C1 segment of cervical spinal cord (tissue), 14 donors: Measurements from ENCODE around the gene FOXO1.

Experiments
- DNase-seq, 14 donors: peaks; one replicate each; lab custom pipeline; 2025; lab: John Stamatoyannopoulos, UW

FOXO1 gene

DNA sequence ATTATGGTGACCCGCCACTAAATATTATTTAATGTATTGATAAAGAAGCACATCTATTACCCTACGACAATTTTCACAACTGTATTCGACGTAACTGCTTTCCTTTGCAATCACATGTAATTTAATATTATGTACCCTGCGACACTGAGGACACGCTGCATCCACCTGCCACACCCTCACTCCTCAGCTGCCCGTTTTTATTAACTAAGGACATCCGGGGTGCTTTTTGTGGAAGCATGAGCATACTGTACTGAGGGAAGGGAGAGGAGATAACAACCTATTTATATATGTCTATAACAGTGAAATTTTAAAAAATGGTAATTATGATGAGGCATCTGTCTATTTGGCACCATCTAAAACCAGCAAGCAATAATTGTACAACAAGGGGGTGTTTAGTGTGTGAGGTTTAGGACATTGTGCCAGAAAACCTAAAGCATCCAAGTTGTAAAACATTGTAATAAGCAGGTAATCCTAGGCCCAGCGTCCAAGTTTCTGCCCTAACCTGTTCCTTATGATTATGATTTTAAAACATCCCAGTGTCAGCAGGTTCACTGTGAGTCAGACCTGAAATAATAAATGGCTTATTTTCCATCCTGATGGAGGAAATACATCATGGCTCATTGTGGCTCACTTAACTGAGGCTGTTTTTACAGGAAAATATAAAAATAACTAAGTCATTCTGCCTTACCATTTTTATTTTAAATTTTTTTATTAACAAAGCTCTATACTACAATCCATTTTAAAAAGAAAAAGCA lies 56.3 kb downstream of the FOXO1 start:
- DNase-seq, result no peak

DNA sequence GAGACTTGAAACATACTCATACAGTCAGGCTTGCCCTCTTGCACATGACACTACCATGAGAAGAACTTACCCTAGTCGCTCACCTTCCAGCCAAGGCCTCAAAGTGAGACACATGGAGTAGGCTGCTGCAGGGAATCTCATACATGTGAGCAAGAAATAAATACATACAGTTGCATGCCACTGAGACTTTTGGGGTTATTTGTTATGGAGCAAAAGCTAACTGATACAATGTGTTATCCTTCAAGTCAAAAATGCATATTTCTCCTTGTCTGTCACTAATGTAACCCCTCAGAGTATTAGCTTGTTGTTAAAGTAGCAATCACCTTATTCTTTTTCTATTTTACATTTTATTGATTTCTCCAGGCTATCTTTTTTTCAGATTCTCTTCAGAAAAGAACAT lies 58.1 kb downstream of the FOXO1 start:
- DNase-seq, result no peak

DNA sequence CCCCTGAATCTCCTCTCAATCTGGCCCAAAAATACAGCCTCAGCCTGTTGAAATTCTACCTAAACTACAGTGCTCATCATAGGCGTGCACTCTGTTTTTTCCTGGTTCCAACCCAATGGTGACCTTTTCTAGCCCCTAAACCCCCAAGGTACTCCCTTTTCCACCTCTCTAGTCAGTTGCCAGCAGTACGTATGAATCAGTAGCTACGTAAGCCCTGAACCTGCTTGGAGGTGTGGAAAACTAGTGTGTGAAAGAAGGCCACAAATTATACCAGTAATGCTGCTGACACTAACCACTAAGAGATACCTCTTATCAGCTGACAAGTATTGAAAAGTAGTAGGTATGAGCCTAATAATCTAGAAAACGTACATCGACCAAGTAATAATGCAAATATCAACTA lies 60.9 kb downstream of the FOXO1 start:
- no peak for DNase-seq

DNA sequence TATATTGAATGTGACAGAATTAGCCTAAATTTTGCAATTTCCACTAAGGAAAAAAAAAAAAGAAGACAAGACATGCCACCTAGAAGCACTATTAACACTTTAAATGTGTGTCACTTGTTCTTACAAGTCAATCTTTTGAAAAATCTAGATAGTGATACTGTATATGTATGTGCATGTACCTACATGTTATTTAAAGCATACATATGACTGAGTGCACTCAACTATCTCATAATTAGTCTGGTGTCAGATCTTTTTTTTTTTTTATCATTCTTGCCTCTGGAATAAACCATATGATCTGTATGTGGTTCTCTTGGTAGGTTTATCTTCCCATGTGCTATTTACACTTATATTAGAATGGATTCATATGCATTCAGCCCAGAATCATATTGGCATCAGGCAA lies 62.3 kb downstream of the FOXO1 start:
- no peak for DNase-seq

DNA sequence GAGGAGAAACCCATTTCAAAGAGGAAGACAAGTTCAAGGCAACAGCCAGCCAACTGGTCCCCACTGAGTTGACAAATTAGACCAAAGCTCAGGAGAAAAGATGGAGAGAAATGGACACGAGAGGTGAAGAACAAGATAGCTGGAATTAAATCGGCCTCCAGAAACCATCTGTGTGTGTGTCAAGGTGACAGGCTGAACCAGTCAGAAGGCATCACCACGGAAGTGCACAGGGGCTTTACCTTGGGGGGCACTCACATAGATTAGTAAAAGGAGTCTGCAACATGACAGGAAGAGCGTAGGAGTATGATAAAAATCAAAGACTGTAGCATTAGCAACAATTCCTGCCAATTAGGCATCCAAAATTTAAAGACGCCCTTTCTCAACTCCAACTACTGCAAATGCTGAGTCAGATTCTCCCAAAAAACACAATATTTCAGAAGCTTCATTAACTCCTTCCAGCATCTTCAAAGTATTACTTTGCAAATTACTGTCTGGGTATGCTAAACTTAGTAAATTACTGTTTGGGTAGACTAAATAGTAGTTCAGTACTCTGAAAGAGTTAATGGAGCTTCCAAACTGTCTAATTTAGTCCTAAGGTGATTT lies 66.2 kb downstream of the FOXO1 start:
- no peak for DNase-seq

DNA sequence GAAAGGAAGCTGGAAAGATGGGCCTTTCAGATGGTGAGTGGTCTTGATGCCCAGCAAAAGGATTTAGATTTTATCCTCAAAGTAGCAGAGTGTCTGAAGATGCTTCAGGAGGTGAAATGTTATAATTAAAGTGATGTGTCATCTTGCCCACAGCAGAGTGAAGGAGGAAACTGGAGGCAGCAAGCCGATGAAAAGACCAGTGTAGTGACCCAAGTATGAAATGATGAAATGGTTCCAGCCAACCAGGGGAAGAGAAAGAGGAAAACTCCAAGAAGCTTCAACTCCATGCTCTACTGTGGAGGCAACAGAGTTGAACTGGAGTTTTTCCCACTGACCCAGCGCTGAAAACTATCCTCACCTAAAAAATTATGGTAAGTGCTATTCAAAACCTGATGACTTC lies 66.7 kb downstream of the FOXO1 start:
- DNase-seq, result no peak

DNA sequence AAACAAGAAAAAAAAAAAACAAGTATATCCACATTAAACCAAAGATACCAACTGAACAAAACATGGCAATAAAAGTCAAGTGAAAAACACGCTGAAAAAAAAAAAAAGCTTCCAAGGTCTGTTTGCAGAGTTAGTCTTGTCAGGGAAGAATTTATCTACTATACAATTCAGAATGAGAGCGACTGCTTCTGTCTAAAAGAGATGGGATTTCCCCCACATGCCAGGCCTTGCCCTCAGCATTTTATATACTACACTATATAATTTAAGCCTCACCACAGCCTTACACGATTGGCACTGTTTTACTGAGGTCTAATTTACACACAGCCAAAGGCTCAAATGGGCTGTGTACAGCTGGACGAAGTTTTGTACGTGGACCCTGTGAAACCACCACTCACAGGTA lies 67.3 kb downstream of the FOXO1 start:
- DNase-seq, result no peak

DNA sequence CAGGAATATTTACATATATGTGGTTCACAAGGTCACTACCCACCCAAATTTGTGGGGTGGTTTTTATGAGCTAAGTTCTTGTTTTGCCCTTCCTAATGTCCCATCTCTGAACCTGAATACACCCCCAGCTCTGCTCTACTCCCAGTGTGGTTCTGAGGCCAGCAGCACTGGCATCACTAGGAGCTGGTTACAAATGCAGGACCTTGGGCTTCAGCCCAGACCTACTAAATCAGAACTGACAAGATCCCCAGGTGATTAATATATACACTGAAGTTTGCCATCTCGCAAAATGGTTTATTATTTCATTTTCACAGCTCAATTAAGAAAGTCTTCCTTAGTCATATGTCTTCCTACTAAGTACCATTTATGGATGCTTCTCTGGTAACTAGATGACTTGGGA lies 67.9 kb downstream of the FOXO1 start:
- peak in 2 of 14 donors; percentile 11 to 15 for DNase-seq

DNA sequence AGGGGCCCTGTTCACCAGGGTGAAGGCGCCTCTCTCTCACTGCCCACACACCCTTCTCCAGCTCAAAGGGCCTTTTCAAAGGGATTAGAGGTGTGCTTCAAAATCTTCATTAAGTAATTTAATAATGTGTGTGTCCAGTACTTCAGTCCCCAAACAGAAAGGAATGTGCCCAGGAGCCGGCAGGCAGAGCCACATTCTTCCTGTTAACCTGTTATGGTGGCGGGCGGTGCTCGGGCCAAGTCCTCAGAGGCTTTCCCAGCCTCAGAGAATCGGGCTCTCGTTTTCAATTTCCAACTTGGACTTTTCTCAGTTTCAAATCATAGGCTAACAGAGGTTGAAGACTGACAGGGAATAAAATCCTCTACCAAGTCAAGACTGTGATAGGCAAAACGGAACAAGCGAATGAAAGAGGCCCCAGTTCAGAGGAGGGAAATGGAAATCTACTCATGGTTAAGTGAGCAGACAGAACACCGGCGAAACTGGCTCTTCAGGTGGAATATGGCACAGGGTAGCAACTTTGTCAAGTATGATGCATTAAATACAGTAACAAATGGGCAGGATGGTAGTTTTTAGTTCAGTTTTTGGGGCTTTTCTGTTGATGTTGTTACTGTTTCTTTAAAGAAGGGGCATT lies 68.6 kb downstream of the FOXO1 start:
- DNase-seq, result no peak

DNA sequence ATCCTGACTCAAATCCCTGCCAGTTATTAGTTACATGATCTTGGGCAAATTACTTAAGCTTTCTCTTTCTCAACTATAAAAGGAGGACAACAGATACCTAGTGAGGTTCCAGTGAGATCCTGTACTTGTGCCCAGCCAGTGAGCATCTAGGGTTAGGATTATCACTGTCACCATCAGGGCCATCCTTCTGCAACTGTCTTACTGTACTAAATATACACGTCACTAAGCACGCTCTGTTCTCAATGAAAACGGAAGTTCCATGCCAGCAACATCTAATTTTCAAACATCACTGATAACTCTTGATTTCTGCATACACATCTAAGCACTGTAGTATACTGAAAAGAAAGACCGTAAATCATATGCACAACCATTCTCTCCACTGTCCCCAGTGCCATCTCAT lies 70.0 kb downstream of the FOXO1 start:
- no peak for DNase-seq

DNA sequence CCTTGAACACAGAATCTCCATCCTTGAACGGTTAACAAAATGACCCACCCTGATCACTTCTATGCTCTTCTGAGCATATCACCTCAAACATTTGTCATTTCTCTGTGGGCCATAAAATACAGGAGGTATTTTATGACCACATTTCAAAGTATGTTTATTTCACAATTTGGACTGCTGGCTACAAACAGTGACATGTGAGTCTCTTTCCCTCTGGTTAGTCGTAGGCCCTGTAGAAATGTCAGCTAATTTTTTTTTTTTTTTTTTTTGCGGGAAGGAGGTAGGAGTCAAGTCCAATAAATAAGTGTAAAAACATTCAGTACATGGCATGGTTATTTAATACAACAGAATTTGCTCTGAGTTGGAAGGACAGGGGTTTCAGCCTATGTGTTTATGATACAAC lies 70.7 kb downstream of the FOXO1 start:
- no peak for DNase-seq

DNA sequence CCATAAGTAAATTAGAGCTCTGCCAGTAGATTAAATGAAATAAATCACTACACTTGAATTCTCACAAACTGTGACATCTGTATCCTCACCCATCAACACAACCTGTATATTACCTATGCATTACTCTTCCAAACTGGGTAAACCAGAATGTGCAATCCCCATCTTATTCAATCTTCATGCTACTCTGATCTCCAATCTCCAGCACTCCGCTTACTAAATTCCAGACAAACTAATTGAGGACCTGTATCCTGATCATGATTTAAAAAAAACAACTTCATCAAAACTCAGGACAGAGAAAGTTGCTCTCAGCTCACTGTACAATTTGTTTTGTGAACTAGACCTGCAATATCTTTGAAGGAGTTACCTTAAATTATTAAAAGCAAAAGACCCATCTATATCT lies 74.4 kb downstream of the FOXO1 start:
- DNase-seq, result no peak

DNA sequence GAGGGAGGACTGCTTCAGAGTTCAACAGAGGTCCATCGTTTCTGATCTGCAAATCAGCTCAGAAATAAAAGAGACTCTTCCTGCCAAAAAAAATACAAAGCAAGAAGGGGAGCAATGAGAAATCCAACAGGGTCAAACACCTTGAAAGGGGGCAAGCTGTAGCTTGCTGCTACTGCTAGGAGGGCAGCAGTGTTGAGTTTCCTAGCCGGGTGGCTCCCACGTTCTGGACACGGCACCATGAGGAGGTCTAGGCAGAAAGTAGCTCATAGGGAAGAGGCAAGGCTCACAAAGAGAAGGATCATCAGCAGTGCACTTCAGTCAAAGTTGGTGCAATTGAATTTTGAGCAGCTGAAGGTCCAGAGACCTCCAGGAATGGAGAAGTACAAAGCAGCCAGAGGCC lies 75.3 kb downstream of the FOXO1 start:
- DNase-seq, result no peak

DNA sequence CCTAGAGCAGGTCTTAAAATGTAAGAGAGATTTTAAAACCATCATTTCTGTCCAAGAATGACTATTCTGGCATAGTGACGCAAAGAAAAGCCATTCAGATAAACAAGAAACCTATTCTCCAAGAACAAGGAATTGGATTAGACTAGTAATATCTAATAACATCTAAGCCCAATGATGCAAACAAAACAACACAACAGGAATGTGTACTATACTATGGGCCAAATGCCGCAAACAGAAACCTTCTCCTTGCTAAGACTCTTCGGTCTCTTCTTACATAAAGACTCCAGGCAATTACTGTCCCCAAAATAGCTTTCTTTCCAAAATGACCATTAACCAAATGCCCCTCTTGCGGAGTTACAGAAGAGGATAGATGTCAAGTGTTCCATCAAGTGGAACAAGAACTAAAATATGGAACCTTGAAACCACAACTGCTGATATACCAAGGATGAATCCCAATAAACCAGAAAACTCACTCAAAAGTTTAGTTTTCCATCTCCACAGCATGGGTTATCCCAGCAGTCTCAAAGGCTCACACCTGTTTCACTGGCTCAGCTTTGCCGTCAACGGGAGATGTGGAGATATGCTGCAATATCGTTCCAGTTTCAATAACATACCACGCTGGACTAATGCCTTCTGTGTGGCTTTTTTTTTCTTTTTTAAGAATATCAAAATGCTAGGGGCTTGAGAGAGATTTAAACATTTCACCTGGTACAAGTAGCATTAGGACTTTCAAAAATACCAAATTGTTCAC lies 76.2 kb downstream of the FOXO1 start:
- no peak for DNase-seq

DNA sequence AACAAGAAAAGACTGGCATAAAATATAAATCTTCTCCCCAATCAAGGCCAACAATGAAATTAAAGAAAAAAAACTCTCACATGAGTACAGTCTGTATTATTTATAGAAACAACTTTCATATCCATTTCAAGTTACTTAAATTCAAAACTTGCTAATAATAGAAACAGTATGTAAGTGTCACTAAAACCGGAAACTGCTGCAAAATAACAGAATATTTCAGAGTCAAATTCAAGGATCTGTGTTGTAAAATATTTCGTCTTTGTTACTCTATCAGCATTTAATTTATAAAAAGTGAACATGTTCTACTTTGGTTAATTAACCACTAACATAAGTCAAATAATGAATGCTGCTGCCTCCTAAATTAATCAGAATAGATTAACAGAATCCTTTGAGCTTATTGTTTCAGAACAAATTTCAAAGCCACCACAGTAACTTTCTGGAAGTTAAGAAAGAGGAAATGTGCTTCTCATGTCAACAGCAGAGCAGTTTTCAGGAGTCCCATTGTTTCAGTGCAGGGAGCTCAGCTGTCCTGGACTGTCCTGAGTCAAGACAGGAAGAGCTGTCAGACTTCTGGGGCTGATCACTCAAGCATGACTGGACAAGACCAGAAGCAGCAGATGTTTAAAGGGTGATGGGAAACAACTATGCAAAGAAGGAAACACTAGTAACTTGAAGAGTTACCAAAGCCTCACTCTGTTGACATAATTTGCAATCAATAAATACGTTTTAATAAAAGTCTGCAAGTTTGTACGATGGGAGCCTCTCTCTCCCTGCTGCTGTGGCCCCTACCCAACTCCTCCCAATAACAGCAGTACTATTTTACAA lies 76.9 kb downstream of the FOXO1 start:
- DNase-seq, result peak in 8 of 14 donors; percentile 13 to 54 (median 29)

DNA sequence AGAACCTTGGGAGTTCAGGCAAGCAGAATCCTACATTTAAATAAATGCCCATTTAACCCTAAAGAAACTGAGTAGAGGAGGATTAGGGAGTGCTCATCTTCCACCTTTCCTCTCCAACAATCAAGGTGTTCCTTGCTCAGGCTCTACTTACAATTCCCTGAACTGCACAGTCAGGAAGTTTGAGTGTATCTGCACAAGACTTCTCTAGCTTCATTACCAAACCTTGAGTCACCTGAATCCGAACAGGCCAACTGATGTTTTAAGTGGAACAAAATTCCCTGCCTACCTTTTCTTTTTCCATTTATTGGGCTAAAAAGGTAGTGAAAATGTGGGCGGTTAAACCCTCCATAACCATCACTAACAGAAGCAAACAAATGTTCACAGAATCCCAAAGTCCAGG lies 78.3 kb downstream of the FOXO1 start:
- DNase-seq, result no peak

DNA sequence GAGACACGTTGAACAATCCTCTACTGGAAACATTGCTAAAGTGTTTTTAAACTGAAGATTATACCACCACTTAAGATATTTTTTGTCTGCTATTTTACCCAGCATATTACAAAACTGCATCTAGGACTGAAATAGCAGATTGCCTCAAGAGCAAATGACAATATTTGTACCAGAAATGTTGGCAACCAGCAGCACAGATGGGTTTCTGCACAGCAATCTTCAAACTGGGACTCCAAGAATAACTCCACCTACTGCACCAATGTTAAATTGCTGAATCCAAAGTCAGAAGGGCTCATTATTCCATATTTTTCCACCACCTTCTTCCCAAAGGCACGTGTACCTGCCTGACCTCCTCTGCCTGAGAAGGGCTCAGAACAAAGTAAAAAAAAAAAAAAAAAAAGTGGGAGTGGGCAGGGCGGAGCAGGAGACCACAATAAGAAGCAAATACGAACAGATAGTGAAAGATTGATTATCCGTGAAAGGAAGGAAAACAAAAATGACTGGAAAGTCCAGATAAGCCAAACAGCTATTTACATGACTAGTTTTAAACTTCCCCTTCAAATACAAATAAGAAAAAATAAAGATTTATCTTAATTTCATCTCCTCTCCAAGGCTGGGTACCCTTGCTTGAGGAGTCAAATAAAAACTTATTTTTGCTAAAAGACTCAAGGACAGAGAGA lies 79.4 kb downstream of the FOXO1 start:
- DNase-seq, result no peak

DNA sequence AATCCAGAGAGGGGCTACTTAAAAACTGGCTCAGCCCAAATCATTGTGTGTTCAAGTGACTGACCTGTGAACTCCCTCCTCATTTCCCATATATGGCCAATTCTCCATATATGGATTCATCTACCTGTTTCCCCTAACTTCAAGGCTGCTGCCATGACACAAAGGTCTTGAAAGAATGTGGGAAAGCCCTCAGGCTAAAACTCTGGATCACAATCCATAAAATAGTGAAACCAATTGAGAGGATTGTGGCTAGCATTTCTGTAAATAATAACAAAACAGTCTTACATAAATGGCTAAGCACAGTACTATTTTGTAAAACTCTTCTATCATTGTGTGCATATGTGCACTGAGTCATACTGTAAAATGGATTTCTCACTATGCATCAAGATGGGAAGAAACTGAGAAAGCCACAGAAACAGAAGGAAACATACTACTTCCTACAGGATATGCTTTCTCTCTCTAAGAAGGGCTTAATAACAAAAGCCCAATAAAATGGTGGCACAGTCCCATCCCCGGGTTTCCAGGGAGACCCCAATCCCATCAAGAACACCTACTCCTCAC lies 80.5 kb downstream of the FOXO1 start:
- DNase-seq, result no peak

DNA sequence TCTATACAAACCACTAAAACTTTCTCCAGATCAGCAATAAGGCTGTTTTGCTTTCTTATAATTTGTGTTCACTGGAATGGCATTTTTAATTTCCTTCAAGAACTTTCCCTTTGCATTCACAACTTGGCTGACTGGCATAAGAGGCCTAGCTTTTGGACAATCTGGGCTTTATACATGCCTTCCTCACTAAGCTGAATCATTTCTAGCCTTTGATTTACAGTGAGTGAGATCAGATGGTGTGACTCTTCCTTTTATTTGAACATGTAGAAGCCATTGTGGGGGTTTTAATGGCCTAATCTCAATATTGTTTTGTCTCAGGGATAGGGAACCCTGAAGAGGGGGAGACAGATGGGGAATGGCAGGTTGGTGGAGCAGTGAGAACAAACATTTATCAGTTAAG lies 82.7 kb downstream of the FOXO1 start:
- no peak for DNase-seq

DNA sequence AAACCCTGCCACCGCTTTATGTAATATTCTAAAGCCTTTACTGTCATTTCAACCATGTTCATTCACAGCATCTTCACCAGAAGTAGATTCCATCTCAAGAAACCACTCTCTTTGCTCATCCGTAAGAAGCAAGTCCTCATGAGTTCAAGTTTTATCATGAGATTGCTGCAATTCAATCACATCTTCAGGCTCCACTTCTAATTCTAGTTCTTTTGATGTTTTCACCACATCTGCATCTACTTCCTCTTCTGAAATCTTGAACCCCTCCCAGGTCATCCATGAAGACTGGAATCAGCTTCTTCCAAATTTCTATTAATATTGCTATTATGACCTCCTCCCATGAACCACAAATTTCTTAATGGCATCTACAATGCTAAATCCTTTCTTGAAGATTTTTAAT lies 83.9 kb downstream of the FOXO1 start:
- no peak for DNase-seq

DNA sequence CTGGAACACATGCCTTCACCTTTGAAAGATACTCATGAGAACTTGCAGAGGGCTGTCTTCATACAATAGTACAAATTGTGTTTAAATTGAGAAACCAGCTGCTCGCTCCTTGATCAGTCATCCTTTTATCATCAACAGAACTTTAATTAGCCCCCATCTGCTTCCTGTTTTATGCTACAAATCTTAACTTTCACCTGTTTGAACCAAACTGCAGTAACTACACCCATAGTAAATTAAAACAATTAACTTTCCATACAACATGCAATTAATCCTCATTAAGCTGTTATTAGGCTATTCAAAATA lies 85.2 kb downstream of the FOXO1 start:
- no peak for DNase-seq
